K562 (cell line): ENCODE data around the gene GRIA4.

ENCODE experiments used
- HNRNPL ChIP-seq: fragments of 200-400 bp; formaldehyde crosslinking; IDR thresholded peaks from 2 replicates; pipeline ENCODE4 v1.6.1; 2017; ENCODE audit warnings: low read depth, mild to moderate bottlenecking, low read length
- ZNF274 ChIP-seq: IDR thresholded peaks from 2 replicates; pipeline ENCODE4 v1.6.1; 2011; ENCODE audit warnings: low read depth, mild to moderate bottlenecking, low read length, moderate library complexity, borderline replicate concordance

GRCh38 chr11:105790840-105791239 lies 181.0 kb downstream of the GRIA4 start:
- no peak for TF ChIP-seq HNRNPL
- TF ChIP-seq ZNF274 = no peak
